Heart left ventricle (tissue), 13 donors: ENCODE results near the gene SLC2A14.

Experiments
- POLR2A ChIP-seq, 2 donors: fragments of 450-650 bp; IDR thresholded peaks; one replicate each; pipeline ENCODE4 v1.6.1; 2017; ENCODE audit warnings: antibody characterized with exemption in 2 of 2, mild to moderate bottlenecking in 2 of 2, moderate library complexity in 2 of 2
- TF ChIP-seq, protein P1 (sequence below), 12 donors: fragments of 200-600 bp; sonication (generic) in 4 of 12; IDR thresholded peaks; one replicate each; pipeline versions ENCODE4 v1.5.0 to v1.8.0; 2018 to 2022; ENCODE audit warnings: antibody characterized with exemption in 12 of 12, mild to moderate bottlenecking in 5 of 12
- donor health status: ischemic (EF 13 %, LVEDD 7.1; RV severe dilation, severe dysfunction).
- donor health status: DM: no; HTN: yes; CAD: no.
- donor health status: DM: no; HTN: no; CAD: no.
- donor health status: ischemic (EF 25% LVEDD 6.9; RV normal size, moderate dysfunction).
- donor health status: ischemic (EF 25% LVEDD 5.7; RV mildly dilated, moderate dysfunction).
- donor health status: ischemic (EF 35%, LVEDD 5.7; RV mildly dilated, moderate dysfunction).
- donor health status: nonischemic (EF 11% LVEDD 7.7; RV severe dilation, severe dysfunction).
- donor health status: DM: yes; HTN: yes; CAD: no.
- donor health status: PGD.
- donor health status: ischemic (EF 29% LVEDD 5.4; RV normal size, mild dysfunction).
- donor health status: nonischemic (EF 23%, LVEDD 6.1; RV moderate dilation, normal function).

DNA sequence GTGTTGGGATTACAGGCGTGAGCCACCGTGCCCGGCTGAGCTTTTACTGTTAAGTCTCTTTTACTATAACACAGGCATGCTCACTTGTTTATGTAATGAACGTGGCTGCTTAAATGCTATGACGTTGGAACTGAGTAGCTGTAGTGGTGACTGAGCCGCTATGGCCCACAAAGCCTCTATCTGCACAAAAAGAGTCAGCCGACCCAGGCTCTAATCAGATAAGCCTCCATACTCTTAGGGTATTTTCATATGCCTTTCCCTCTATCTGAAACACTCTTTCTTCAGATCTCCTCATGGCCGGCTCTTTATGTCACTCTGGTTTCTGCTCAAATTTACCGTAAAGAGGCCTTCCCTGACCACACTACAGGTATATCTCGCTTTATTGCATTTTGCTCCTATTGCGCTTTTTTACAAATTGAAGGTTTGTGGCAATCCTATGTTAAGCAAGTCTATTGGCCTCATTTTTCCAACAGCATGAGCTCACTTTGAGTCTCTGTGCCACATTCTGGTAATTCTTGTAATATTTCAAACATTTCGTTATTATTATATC, 8.0 kb downstream of the SLC2A14 start:
- no peak for TF ChIP-seq POLR2A (IDR thresholded peaks at IDR 0.05)
- TF ChIP-seq, protein P1, sequence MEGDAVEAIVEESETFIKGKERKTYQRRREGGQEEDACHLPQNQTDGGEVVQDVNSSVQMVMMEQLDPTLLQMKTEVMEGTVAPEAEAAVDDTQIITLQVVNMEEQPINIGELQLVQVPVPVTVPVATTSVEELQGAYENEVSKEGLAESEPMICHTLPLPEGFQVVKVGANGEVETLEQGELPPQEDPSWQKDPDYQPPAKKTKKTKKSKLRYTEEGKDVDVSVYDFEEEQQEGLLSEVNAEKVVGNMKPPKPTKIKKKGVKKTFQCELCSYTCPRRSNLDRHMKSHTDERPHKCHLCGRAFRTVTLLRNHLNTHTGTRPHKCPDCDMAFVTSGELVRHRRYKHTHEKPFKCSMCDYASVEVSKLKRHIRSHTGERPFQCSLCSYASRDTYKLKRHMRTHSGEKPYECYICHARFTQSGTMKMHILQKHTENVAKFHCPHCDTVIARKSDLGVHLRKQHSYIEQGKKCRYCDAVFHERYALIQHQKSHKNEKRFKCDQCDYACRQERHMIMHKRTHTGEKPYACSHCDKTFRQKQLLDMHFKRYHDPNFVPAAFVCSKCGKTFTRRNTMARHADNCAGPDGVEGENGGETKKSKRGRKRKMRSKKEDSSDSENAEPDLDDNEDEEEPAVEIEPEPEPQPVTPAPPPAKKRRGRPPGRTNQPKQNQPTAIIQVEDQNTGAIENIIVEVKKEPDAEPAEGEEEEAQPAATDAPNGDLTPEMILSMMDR (IDR thresholded peaks at IDR 0.05): no peak
